Heart right ventricle (tissue), 16 donors: ENCODE results near the gene FGF2. TPM values are rescaled to one million over a fixed set of nuclear protein-coding genes. Genes with fewer than 3 reads are reported as not detected.

Experiments used
- ATAC-seq, 8 donors: fragments of 200-7000 bp; cut with Tn5 transposase; one replicate each; pipeline ENCODE4 v1.9.1; 2020; ENCODE audit warnings: mild to moderate bottlenecking in 8 of 8, moderate library complexity in 8 of 8, moderate number of reproducible peaks in 1 of 8
- DNase-seq, 2 donors: peaks; one replicate each; pipeline ENCODE4 v3.0.0-alpha.2; 2020
- H3K27ac ChIP-seq, 10 donors: fragments of 200-600 bp; sonication (generic) in 2 of 10; one replicate each; pipeline versions ENCODE4 v1.5.0 to v1.8.0; 2020 to 2022; ENCODE audit warnings: mild to moderate bottlenecking in 3 of 10
- H3K27me3 ChIP-seq, 7 donors: fragments of 200-600 bp; one replicate each; pipeline ENCODE4 v1.8.0; 2021 to 2022; ENCODE audit warnings: mild to moderate bottlenecking in 2 of 7
- H3K36me3 ChIP-seq, 9 donors: fragments of 200-600 bp; sonication (generic) in 1 of 9; one replicate each; pipeline versions ENCODE4 v1.5.0 to v1.8.0; 2020 to 2022; ENCODE audit warnings: mild to moderate bottlenecking in 2 of 9
- H3K4me1 ChIP-seq, 9 donors: fragments of 200-600 bp; sonication (generic) in 1 of 9; one replicate each; pipeline versions ENCODE4 v1.5.0 to v1.8.0; 2020 to 2022; ENCODE audit warnings: mild to moderate bottlenecking in 4 of 9
- H3K4me3 ChIP-seq, 10 donors: fragments of 200-600 bp; sonication (generic) in 2 of 10; one replicate each; pipeline versions ENCODE4 v1.5.0 to v1.8.0; 2020 to 2022; ENCODE audit warnings: mild to moderate bottlenecking in 7 of 10, moderate library complexity in 2 of 10
- H3K9me3 ChIP-seq, 11 donors: fragments of 200-600 bp in 10 of 11; sonication (generic) in 2 of 11; one replicate each; pipeline versions ENCODE4 v1.5.0 to v1.8.0; 2013 to 2022; ENCODE audit warnings: mild to moderate bottlenecking in 2 of 11, control low read depth in 1 of 11, moderate library complexity in 1 of 11
- CTCF ChIP-seq, 9 donors: fragments of 200-600 bp; sonication (generic) in 2 of 9; IDR thresholded peaks; one replicate each; pipeline versions ENCODE4 v1.5.0 to v1.8.0; 2021 to 2022; ENCODE audit warnings: antibody characterized with exemption in 9 of 9, mild to moderate bottlenecking in 5 of 9, moderate library complexity in 1 of 9
- WGBS, 2 donors: extraction: QIAGEN DNeasy Blood & Tissue Kit; methylation state at CpG; one replicate each; pipeline ENCODE4 v1.1.7; 2013; ENCODE audit warnings: inconsistent platforms in 1 of 2; 5-methylcytosine and 5-hydroxymethylcytosine counted together
- intact Hi-C, 10 donors: fragments of 100-400 bp; cut with DNase I; formaldehyde crosslinking; loops; one replicate each; pipeline versions ENCODE4 v1.11.1 to v1.14.2; 2022
- polyA plus RNA-seq, 2 donors: library from polyadenylated mRNA; stranded (reverse); fragments of 200-250 nt; gene quantifications; one replicate each; pipeline ENCODE4 v1.2.3, GENCODE V29; 2013
- total RNA-seq, 10 donors: library from RNA; stranded (reverse); fragmentation: NEBNext Ultra II Directional in 3 of 10; extraction: Animal tissue kit (Norgen Biotek cat#: 25700) in 3 of 10; gene quantifications; one replicate each; pipeline versions ENCODE4 v1.2.1 to v1.2.4, GENCODE V29; 2021 to 2023
- donor health status: Arrhythmogenic right ventricular cardiomyopathy.
- donor health status: ischemic (EF 13 %, LVEDD 7.1; RV severe dilation, severe dysfunction).
- donor health status: healthy with polysubstance abuse.
- donor health status: DM: no; HTN: yes; CAD: no.
- donor health status: DM: no; HTN: no; CAD: no.
- donor health status: ischemic (EF 25% LVEDD 6.9; RV normal size, moderate dysfunction).
- donor health status: ischemic (EF 25% LVEDD 5.7; RV mildly dilated, moderate dysfunction).
- donor health status: healthy.
- donor health status: DM: yes; HTN: yes; CAD: no.
- donor health status: Ischemic cardiomyopathy.
- donor health status: ischemic (EF 35%, LVEDD 5.7; RV mildly dilated, moderate dysfunction).
- donor health status: nonischemic (EF 11% LVEDD 7.7; RV severe dilation, severe dysfunction).
- donor health status: DM: yes; HTN: yes; CAD: no.
- donor health status: PGD.
- donor health status: ischemic (EF 29% LVEDD 5.4; RV normal size, mild dysfunction).
- donor health status: nonischemic (EF 23%, LVEDD 6.1; RV moderate dilation, normal function).

FGF2 gene
- total and polyA plus RNA-seq, 12 donors: 2.9 to 8.6 (median 5.6) TPM

GRCh38 chr4:122827258-122827878, 737 bp downstream of the FGF2 start:
- H3K9me3 ChIP-seq: no peaks in the 10 kb centered on the region
- H3K27ac ChIP-seq: peak overlapping the region; percentile 27 to 89 (median 82)
- no peaks in the 10 kb centered on the region for H3K36me3 ChIP-seq
- H3K4me1 ChIP-seq: peaks cover 0 to 27% (median 9%) of the 10 kb centered on the region in 9 donors
- peak in 3 of 9 donors; percentile 8 to 12 (median 11) for TF ChIP-seq CTCF (IDR thresholded peaks at IDR 0.05)
- peaks cover 0 to 66% (median 0%) of the 10 kb centered on the region in 7 donors for H3K27me3 ChIP-seq
- peak overlapping the region; percentile 74 to 87 (median 80) for H3K4me3 ChIP-seq
- peak; percentile 61 to 79 (median 70) for ATAC-seq
- intact Hi-C loops: loop anchor here in 5 of 10 donors (5.0 to 10.0 kb wide), 6 partner anchors 63 to 95 kb away; partner anchors contain the start of gene NUDT6 (in 2 of the 5)
- DNase-seq: peak; percentile 26 to 60
- 1% methylated on average over 57 of the region's 57 CpGs for WGBS, 2 donors

- Histone ChIP-seq H3K36me3 (no peaks in the 10 kb centered on the region), H3K27ac (peak overlapping the region in 9 of 10 donors; percentile 72 to 89 (median 83)), H3K4me1 (peaks cover 0 to 27% (median 11%) of the 10 kb centered on the region in 9 donors), H3K9me3 (no peaks in the 10 kb centered on the region), H3K4me3 (peak overlapping the region; percentile 74 to 87 (median 80)), H3K27me3 (peaks cover 0 to 66% (median 0%) of the 10 kb centered on the region in 7 donors)
- ATAC-seq (peak; percentile 20 to 67 (median 42)), DNase-seq (no peak)
- 27 to 36% methylated on average over 10 of the region's 10 CpGs for WGBS, 2 donors
- peak in 3 of 9 donors; percentile 6 to 22 (median 17) for TF ChIP-seq CTCF (IDR thresholded peaks at IDR 0.05)
- intact Hi-C loops: loop anchor here in 5 of 10 donors (5.0 to 10.0 kb wide), 6 partner anchors 63 to 94 kb away; partner anchors contain the start of gene NUDT6 (in 2 of the 5)
These were observed 1.4 kb downstream of the FGF2 start for GRCh38 chr4:122827879-122828601.

- 64 to 77% methylated on average over 5 of the region's 5 CpGs for WGBS, 2 donors
- H3K27ac ChIP-seq: no peak overlapping the region
- DNase-seq: no peak
- TF ChIP-seq CTCF (IDR thresholded peaks at IDR 0.05): no peak
- intact Hi-C loops: loop anchor here in 2 of 10 donors (5.0 to 10.0 kb wide), 2 partner anchors 68 to 86 kb away; no protein-coding TSS in a partner anchor
- peaks cover 0 to 46% (median 0%) of the 10 kb centered on the region in 7 donors for H3K27me3 ChIP-seq
- no peaks in the 10 kb centered on the region for H3K9me3 ChIP-seq
- no peaks in the 10 kb centered on the region for H3K36me3 ChIP-seq
- no peak overlapping the region for H3K4me3 ChIP-seq
- H3K4me1 ChIP-seq: peaks cover 0 to 40% (median 16%) of the 10 kb centered on the region in 9 donors
- ATAC-seq: no peak
These were observed 3.9 kb downstream of the FGF2 start for GRCh38 chr4:122830426-122831095.
